Pancreas (tissue), 10 donors: ENCODE results near the gene RGS11. TPM values are rescaled to one million over a fixed set of nuclear protein-coding genes. Genes with fewer than 3 reads are reported as not detected.

ENCODE experiments used
- ATAC-seq, 4 donors: fragments of 200-7000 bp; cut with Tn5 transposase; one replicate each; pipeline versions ENCODE4 v1.8.0 to v1.9.1; 2020; ENCODE audit warnings: mild to moderate bottlenecking in 4 of 4, moderate library complexity in 4 of 4
- DNase-seq, 6 donors: peaks; one replicate each; pipeline ENCODE4 v3.0.0-alpha.2; 2020
- FAIRE-seq: peaks from 2 replicates; lab custom pipeline; 2012; peaks lifted over from hg19 to GRCh38; lab: Jason Lieb, UNC
- H3K27ac ChIP-seq, 4 donors: fragments of 200-600 bp; sonication (generic); 1 replicate in 3 of 4; 2 replicates in 1 of 4; pipeline versions ENCODE4 v1.5.0 to v1.8.0; 2020
- H3K27me3 ChIP-seq, 4 donors: fragments of 200-600 bp; one replicate each; pipeline ENCODE4 v1.8.0; 2021
- H3K36me3 ChIP-seq, 3 donors: fragments of 200-600 bp; sonication (generic) in 1 of 3; one replicate each; pipeline versions ENCODE4 v1.5.0 to v1.8.0; 2020 to 2021
- H3K4me1 ChIP-seq, 3 donors: fragments of 200-600 bp; one replicate each; pipeline ENCODE4 v1.8.0; 2021
- H3K4me3 ChIP-seq, 4 donors: fragments of 200-600 bp; sonication (generic) in 2 of 4; one replicate each; pipeline versions ENCODE4 v1.5.0 to v1.8.0; 2020 to 2021
- H3K9me3 ChIP-seq, 4 donors: fragments of 200-600 bp; one replicate each; pipeline ENCODE4 v1.8.0; 2021
- CTCF ChIP-seq, 4 donors: fragments of 200-600 bp; sonication (generic) in 3 of 4; IDR thresholded peaks; one replicate each; pipeline versions ENCODE4 v1.5.0 to v1.8.0; 2021; ENCODE audit warnings: antibody characterized with exemption in 4 of 4
- WGBS, 2 donors: extraction: QIAGEN DNeasy Blood & Tissue Kit; methylation state at CpG; one replicate each; pipeline ENCODE4 v1.1.7; 2013; 5-methylcytosine and 5-hydroxymethylcytosine counted together
- intact Hi-C, 3 donors: fragments of 100-400 bp; cut with DNase I; formaldehyde crosslinking; loops; one replicate each; pipeline versions ENCODE4 v1.11.1 to v1.14.2; 2022
- polyA plus RNA-seq, 2 donors: library from polyadenylated mRNA; stranded (reverse); fragments of 200-250 nt; gene quantifications; one replicate each; pipeline ENCODE4 v1.2.3, GENCODE V29; 2013
- total RNA-seq, 6 donors: library from RNA; stranded (reverse); fragmentation: NEBNext Ultra II Directional in 4 of 6; extraction: Animal tissue kit (Norgen Biotek cat#: 25700) in 4 of 6; gene quantifications; one replicate each; pipeline versions ENCODE4 v1.2.1 to v1.2.4, GENCODE V29; 2021 to 2023
- donor health status: healthy with polysubstance abuse.
- donor health status: DM: no; HTN: no; CAD: no; lungs with moderate emphysema.
- donor health status: DM: no; HTN: no; CAD: no.
- donor health status: control.
- donor health status: control.
- donor health status: Bipolar disorder and iron deficiency.
- donor health status: DM: yes; HTN: yes; CAD: no.
- donor health status: DM: no; HTN: no; CAD: no.
- donor health status: DM: no; HTN: no; CAD: no.
- donor health status: DM: yes; HTN: yes; CAD: no.

Gene RGS11
- total and polyA plus RNA-seq, 8 donors, result 4.5 to 47.2 (median 8.1) TPM

GRCh38 chr16:289395-289997 lies 13.8 kb upstream of the RGS11 start:
- 69 to 79% methylated on average over 22 of the region's 22 CpGs for WGBS, 2 donors
- H3K4me1 ChIP-seq, result no peaks in the 10 kb centered on the region
- TF ChIP-seq CTCF (IDR thresholded peaks at IDR 0.05), result no peak
- DNase-seq, result peak in 4 of 6 donors; percentile 50 to 78 (median 60)
- H3K36me3 ChIP-seq, result peaks cover 0 to 14% (median 0%) of the 10 kb centered on the region in 3 donors
- no peaks in the 10 kb centered on the region for H3K9me3 ChIP-seq
- intact Hi-C loops, result no loop called here
- H3K27ac ChIP-seq, result no peak overlapping the region
- no peak overlapping the region for H3K4me3 ChIP-seq
- H3K27me3 ChIP-seq, result no peaks in the 10 kb centered on the region
- peak in 3 of 4 donors; percentile 7 to 57 (median 23) for ATAC-seq
- no peak for FAIRE-seq

GRCh38 chr16:287981-288920 lies 12.5 kb upstream of the RGS11 start:
- Histone ChIP-seq H3K27ac (no peak overlapping the region), H3K36me3 (peaks cover 0 to 14% (median 0%) of the 10 kb centered on the region in 3 donors), H3K9me3 (no peaks in the 10 kb centered on the region), H3K4me3 (no peak overlapping the region), H3K27me3 (no peaks in the 10 kb centered on the region), H3K4me1 (no peaks in the 10 kb centered on the region)
- no peak for TF ChIP-seq CTCF (IDR thresholded peaks at IDR 0.05)
- DNase-seq, result peak in 3 of 6 donors; percentile 30 to 73 (median 47)
- intact Hi-C loops, result no loop called here
- no peak for FAIRE-seq
- ATAC-seq, result no peak
- WGBS, 2 donors, result 69 to 77% methylated on average over 32 to 33 of the region's 33 CpGs

GRCh38 chr16:287298-287811 lies 11.6 kb upstream of the RGS11 start:
- WGBS, 2 donors, result 28 to 32% methylated on average over 16 of the region's 16 CpGs
- intact Hi-C loops, result no loop called here
- peak in 3 of 4 donors; percentile 11 to 60 (median 18) for ATAC-seq
- no peak for FAIRE-seq
- H3K4me1 ChIP-seq, result no peaks in the 10 kb centered on the region
- no peaks in the 10 kb centered on the region for H3K27me3 ChIP-seq
- no peak overlapping the region for H3K27ac ChIP-seq
- peak in 4 of 6 donors; percentile 50 to 67 (median 64) for DNase-seq
- TF ChIP-seq CTCF (IDR thresholded peaks at IDR 0.05), result no peak
- no peak overlapping the region for H3K4me3 ChIP-seq
- no peaks in the 10 kb centered on the region for H3K9me3 ChIP-seq
- peaks cover 0 to 14% (median 0%) of the 10 kb centered on the region in 3 donors for H3K36me3 ChIP-seq

- WGBS, 2 donors, result 56 to 77% methylated on average over 22 of the region's 22 CpGs
- FAIRE-seq, result no peak
- intact Hi-C loops, result no loop called here
Measured at GRCh38 chr16:286491-287297, 10.9 kb upstream of the RGS11 start.

More at GRCh38 chr16:286491-287297, 10.9 kb upstream of the RGS11 start:
- ATAC-seq (no peak), DNase-seq (peak in 4 of 6 donors; percentile 25 to 72 (median 50))
- no peak for TF ChIP-seq CTCF (IDR thresholded peaks at IDR 0.05)
- Histone ChIP-seq H3K9me3 (no peaks in the 10 kb centered on the region), H3K27me3 (no peaks in the 10 kb centered on the region), H3K4me1 (no peaks in the 10 kb centered on the region), H3K36me3 (peaks cover 0 to 14% (median 0%) of the 10 kb centered on the region in 3 donors), H3K27ac (no peak overlapping the region), H3K4me3 (no peak overlapping the region)
